HG02970 (cell line): Measurements from ENCODE around the gene HMGN4.
"Not testable (repeated sequence)": the region's sequence is repeated elsewhere in the genome, so short reads cannot be mapped to it uniquely, and the experiment has no call there.

Source experiments
- ATAC-seq: cut with Tn5 transposase; IDR thresholded peaks from one replicate; pipeline ENCODE4 v1.9.1; 2021; ENCODE audit warnings: mild to moderate bottlenecking, moderate library complexity, moderate number of reproducible peaks; ENCODE audit not compliant: unreplicated experiment, low FRiP score

The HMGN4 gene

GRCh38 chr6:26547363-26547762, 9.2 kb downstream of the HMGN4 start:
- not testable (repeated sequence) for ATAC-seq

GRCh38 chr6:26550250-26550993, 12.3 kb downstream of the HMGN4 start:
- no peak for ATAC-seq

DNA sequence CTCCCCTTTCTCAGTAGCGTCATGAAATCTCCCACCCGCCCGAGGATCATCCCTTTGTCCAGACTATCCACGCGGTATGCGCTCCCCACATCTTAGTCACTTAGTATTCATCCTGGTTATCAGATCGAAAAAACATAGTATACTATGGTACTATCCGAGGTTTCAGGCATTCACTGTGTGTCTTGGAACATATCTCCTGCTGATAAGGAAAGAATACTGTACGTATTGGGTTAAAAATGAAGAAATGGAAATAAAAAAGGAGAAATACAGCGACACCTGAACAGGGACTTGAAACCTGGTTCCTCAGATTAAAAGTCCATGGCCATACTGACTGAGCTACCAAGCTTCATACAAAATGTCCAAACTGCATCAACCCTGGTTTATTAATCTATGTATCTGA, 14.0 kb downstream of the HMGN4 start:
- ATAC-seq: no peak

GRCh38 chr6:26552640-26553188, 14.5 kb downstream of the HMGN4 start:
- no peak for ATAC-seq

DNA sequence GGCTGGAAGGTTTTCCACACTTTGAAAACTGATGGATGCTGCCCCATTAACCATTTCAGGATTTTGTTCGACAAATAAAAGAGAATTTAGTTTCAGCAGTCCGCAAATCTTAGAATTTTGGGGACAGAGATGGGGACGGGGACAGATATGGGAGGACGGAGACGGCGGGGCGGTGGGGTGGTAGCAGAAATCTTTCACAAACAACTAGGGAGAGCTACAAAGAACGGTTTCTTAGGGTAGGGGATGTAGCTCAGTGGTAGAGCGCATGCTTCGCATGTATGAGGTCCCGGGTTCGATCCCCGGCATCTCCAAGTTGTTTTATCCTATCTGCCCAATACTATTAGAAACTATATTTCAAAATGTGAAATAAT, 15.1 kb downstream of the HMGN4 start:
- peak; percentile 53 for ATAC-seq

DNA sequence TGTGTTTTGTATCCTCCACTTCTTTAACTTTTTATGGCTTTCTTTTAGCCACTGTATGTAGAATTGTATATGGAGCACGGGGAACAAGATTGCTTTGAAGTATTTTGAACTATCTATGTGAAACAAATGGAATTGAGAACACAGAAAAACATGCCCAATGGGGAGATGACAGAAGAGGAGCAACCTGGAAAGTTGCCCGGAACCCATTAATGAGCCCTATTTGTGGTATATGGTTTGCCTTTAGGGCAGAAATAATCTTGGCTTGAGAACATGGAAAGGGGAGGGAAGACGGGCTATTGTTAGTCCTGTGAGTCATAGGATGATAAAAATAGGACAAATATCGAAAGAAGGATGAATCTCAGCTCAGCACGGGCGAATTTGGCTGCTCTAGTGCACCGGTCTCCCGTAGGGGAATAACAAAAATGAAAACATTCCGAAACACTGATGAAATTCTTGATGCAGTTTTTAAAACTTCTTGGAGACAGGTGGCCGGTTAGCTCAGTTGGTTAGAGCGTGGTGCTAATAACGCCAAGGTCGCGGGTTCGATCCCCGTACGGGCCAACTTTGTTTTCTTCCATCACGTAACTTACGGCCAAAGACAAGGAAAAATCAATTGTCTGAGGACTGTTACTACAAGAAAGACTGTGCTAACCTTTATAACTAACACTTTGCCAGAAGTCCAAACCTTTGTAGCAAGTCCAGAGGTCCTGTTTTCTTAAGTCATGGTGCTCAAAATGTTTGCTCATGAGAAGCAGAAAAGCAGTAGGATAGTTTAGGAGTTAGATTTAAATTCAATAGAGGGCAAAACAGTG, 15.7 kb downstream of the HMGN4 start:
- ATAC-seq: peak; percentile 39

DNA sequence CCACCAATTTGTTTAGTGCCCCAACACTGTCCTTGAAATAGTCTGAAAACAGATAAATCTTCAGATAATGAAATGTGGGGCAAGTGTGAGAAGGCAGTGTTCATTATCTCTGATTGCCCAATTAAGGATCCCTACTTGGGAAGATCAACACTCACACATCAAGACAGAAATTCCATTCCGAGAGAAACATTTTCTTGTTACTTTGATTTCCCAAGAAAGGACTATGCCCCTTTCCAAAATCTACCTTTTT, 16.2 kb downstream of the HMGN4 start:
- peak; percentile 3 for ATAC-seq

GRCh38 chr6:26554697-26555504, 16.7 kb downstream of the HMGN4 start:
- peak; percentile 10 for ATAC-seq

- ATAC-seq: no peak
Observed at GRCh38 chr6:26555505-26556262, 17.5 kb downstream of the HMGN4 start.

GRCh38 chr6:26556263-26557070, 18.3 kb downstream of the HMGN4 start:
- no peak for ATAC-seq

DNA sequence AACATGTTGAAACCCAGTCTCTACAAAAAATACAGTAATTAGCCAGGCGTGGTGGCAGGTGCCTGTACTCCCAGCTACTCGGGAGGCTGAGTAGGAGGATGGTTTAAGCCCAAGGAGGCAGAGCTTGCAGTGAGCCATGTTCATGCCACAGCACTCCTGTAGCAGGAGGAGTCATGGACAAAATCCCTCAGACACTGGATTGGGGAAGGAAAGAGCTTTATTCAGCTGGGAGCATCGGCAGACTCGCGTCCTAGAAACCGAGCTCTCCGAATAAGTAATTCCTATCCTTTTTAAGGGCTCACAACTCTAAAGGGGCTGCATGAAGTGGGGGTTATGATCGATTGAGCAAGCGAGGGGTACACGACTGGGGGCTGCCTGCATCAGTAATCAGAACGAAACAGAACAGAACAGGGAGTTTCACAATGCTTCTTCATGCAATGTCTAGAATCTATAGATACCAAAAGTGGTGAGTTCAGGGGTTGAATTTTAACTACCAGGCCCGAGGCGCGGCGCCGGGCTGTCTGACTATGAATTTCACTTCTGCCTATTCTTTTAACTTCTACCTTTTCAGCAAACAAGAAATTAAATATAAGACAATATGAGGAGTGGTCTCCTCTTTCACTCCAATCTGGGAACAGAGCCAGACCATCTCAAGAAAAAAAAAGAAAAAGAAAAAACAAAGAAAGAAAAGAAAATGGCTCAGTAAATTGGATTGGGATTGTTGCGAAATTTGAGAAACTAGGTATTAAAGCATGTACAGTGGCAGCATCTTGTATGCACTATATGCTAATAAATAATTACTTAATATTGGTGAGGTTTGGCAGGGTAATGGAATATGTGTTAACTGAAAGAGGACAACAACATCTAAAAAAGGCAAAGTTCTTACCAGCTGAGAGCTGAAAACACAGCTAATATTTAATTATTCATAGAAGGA, 23.6 kb downstream of the HMGN4 start:
- ATAC-seq: peak; percentile 46

DNA sequence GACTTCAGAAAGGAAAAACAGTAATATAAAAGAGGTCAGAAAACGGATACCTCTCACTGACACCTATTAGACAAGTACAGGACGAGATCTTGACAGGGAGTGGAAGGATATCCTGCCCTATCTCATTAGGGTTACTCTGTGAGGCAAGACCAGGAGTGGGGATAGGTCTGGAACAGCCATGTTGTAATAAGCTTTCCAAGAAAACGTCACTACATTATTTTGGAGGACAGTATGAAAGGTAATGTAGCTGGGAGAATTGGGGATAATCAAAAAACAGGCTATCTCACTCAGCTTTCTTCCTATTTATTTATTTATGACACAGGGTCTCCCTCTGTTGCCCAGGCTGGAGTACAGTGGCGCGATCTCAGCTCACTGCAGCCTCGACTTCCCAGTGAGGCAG, 25.3 kb downstream of the HMGN4 start:
- ATAC-seq: no peak

DNA sequence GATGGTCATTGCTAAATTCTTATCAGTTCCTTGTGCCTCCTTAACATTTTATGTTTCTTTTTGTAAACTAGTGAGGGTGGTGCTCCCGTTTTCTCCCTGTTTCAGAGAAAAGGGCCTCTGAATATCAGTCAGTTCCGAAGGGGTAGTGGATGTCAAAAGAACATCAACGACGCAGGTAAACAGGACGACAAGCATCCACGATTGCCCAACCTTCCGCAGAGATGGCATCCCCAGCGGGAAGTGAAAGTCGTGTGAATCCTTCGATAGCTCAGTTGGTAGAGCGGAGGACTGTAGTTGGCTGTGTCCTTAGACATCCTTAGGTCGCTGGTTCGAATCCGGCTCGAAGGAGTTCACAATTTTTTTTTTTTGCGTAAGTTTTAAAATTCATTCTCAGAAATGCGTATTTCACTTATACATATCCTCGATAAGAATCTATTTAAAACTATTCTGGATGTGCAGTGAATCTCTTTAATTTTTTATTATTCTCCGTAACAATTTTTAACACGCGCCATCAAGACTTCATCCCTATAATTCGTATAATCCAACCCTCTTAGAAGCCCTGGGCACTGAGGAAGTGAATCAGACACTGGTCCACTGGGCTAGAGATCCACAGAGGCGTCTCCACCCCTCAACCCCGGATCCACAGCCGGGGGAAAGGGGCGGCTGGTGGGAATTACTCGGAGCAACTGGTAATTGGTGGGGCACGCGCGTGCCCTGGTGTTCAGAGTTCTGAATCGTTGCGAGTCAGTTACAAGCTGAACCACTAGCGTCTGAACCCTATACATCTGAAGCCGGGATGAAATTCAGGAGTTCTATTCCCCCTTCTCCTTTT, 30.7 kb downstream of the HMGN4 start:
- ATAC-seq: peak; percentile 59

GRCh38 chr6:26569433-26569764, 31.2 kb downstream of the HMGN4 start:
- ATAC-seq: no peak

- ATAC-seq: no peak
Observed at GRCh38 chr6:26570027-26570809, 32.1 kb downstream of the HMGN4 start.

GRCh38 chr6:26571592-26572296, 33.6 kb downstream of the HMGN4 start:
- ATAC-seq: no peak
